Activated T-cell treated with anti-CD3 and anti-CD28 coated beads, Interleukin-2, amount 50 U/mL, for 72 hours (primary cell): ENCODE results near the gene SMCO2. TPM values are rescaled to one million over a fixed set of nuclear protein-coding genes. Genes with fewer than 3 reads are reported as not detected.

Source experiments
- ATAC-seq, 2 donors: fragments of 150-1000 bp; cut with Tn5 transposase; replicated peaks in 1 of 2; 2 replicates each; pipeline ENCODE4 v1.10.0; 2021; ENCODE audit warnings: moderate library complexity in 2 of 2, mild to moderate bottlenecking in 1 of 2
- DNase-seq, 2 donors: peaks; one replicate each; pipeline ENCODE4 v3.0.0; 2021 to 2022; ENCODE audit warnings: mixed read lengths in 1 of 2
- H3K27ac Mint-ChIP-seq: one replicate; pipeline ENCODE4 v1.8.0; 2022; ENCODE audit warnings: mild to moderate bottlenecking, moderate library complexity, mixed read lengths
- H3K27me3 Mint-ChIP-seq: one replicate; pipeline ENCODE4 v1.8.0; 2022; ENCODE audit warnings: low read depth, mixed read lengths
- H3K36me3 Mint-ChIP-seq, 2 donors: one replicate each; pipeline ENCODE4 v1.8.0; 2022; ENCODE audit warnings: mixed read lengths in 2 of 2, mild to moderate bottlenecking in 1 of 2; ENCODE audit not compliant: insufficient read depth in 2 of 2
- H3K4me1 Mint-ChIP-seq: one replicate; pipeline ENCODE4 v1.8.0; 2022; ENCODE audit warnings: low read depth, mixed read lengths
- H3K4me3 Mint-ChIP-seq, 2 donors: one replicate each; pipeline ENCODE4 v1.8.0; 2022; ENCODE audit warnings: mild to moderate bottlenecking in 2 of 2, mixed read lengths in 2 of 2, moderate library complexity in 2 of 2
- H3K9me3 Mint-ChIP-seq, 2 donors: one replicate each; pipeline ENCODE4 v1.8.0; 2022; ENCODE audit warnings: mixed read lengths in 2 of 2
- total RNA-seq, 2 donors: library from RNA; stranded (reverse); gene quantifications; one replicate each; pipeline ENCODE4 v1.2.3, GENCODE V29; 2022

Gene SMCO2
- total RNA-seq, 2 donors from 2014 or later, result 0.55 to 0.72 TPM

DNA sequence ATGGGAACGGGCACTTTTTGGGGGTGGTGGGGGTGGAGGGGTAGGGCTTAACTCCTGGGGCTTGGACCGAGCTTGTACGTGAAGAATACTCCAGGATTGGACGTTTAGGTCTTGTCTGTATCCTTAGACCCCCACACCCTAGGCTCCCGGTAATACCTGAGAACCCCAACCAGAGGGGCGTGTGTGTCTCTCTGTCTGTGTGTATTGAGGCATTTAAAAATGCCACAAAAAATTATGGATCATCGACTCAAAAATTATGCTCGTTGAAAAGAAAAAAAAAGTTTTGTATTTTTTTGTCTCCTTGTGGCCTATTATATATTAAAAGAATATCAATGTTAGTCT lies 77.9 kb downstream of the SMCO2 start:
- Mint-ChIP-seq H3K36me3 (no peaks in the 10 kb centered on the region), H3K27ac (no peak overlapping the region), H3K9me3 (no peaks in the 10 kb centered on the region), H3K4me3 (peak overlapping the region; percentile 93 to 94), H3K27me3 (peaks cover 43% of the 10 kb centered on the region), H3K4me1 (peaks cover 27% of the 10 kb centered on the region)
- peak in 1 of 2 donors; percentile 5 for ATAC-seq
- no peak for DNase-seq

DNA sequence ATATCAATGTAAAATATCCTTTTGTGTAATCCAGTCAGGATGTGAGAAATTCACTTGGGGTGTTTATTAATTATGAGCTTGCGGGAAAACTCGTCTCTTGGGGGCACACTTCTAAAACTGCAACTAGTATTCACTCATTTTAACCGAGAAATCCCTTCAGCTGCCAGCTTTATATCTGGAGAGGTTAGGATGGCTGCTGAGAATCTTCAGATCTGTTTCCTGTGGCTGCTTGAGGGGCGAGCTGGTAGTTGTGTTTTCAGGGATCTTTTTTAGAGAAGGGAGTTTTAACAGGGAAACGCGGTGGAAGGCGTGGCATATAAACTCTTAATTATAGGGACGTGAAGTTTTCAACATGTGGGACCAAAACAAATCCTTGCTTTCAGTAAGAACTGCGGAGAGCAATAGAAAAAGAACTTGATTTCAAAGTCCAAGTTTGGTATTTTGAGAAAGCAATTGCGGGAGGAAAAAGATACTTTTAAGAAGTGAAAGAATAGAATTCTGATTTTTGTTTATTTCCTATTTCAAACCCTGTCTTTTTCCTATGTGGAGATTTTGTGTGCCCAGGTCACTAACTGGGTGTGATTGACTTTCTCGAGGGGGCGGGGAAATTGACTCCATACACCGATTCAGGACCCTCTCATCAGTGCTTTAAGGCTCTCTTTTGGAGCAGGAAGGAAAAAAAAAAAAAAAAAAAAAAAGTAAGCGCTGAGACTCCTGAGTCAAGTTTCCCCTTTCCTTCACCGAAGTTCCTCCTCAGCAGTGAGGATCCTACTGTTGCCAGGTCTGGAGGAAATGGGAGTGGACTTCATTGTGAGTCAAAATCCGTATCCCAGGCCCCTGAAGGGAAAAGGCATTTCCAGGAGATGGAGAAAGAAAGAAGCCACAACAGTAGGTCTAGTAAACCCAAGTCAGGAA lies 78.6 kb downstream of the SMCO2 start:
- H3K4me1 Mint-ChIP-seq, result peaks cover 30% of the 10 kb centered on the region
- no peak overlapping the region for H3K27ac Mint-ChIP-seq
- ATAC-seq (no peak), DNase-seq (no peak)
- no peaks in the 10 kb centered on the region for H3K36me3 Mint-ChIP-seq
- H3K9me3 Mint-ChIP-seq, result no peaks in the 10 kb centered on the region
- H3K4me3 Mint-ChIP-seq, result peak overlapping the region; percentile 93 to 94
- H3K27me3 Mint-ChIP-seq, result peaks cover 36% of the 10 kb centered on the region

DNA sequence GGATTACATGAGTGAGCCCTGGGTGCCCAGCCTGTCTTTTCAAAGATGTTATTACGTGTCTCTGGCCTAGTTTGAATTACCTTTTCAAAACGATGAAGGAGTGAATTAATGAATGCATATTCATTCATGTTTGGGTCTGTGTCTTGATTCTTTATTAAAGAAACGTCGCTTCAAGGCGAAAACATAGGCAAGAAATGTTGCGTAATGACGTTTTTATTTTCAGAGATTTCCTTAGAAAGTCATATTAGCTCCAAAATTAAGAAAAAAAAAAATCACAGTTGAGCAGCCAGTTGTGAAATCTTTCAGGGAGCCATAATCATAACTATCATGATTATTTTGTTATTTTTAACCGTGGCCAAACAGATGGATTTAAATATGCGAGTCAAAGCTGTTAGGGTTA lies 81.0 kb downstream of the SMCO2 start:
- no peaks in the 10 kb centered on the region for H3K36me3 Mint-ChIP-seq
- peaks cover 40% of the 10 kb centered on the region for H3K4me1 Mint-ChIP-seq
- ATAC-seq (no peak), DNase-seq (no peak)
- H3K4me3 Mint-ChIP-seq, result no peak overlapping the region
- peaks cover 21% of the 10 kb centered on the region for H3K27me3 Mint-ChIP-seq
- H3K27ac Mint-ChIP-seq, result no peak overlapping the region
- H3K9me3 Mint-ChIP-seq, result no peaks in the 10 kb centered on the region

DNA sequence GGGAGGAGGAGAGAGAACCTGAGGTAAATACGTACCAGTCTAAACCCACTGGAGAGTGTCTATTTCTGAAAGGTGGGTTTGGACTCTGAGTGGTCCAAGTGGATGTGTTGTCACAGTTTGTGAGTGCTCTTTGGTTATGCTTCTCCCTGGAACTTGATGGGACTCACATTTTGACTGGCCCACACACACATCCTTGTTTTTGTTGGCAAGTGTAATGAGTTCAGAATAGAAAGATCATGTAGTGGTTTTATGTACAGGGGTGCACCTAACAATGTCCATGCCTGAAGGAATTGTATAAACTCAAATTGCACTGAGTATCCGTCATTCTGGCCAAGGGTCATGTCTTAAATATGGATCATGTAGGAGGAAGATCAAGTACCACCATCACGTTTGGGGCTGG lies 82.3 kb downstream of the SMCO2 start:
- Mint-ChIP-seq H3K9me3 (no peaks in the 10 kb centered on the region), H3K27ac (no peak overlapping the region), H3K4me3 (no peak overlapping the region), H3K27me3 (peaks cover 23% of the 10 kb centered on the region), H3K36me3 (no peaks in the 10 kb centered on the region), H3K4me1 (peaks cover 40% of the 10 kb centered on the region)
- ATAC-seq (no peak), DNase-seq (no peak)

DNA sequence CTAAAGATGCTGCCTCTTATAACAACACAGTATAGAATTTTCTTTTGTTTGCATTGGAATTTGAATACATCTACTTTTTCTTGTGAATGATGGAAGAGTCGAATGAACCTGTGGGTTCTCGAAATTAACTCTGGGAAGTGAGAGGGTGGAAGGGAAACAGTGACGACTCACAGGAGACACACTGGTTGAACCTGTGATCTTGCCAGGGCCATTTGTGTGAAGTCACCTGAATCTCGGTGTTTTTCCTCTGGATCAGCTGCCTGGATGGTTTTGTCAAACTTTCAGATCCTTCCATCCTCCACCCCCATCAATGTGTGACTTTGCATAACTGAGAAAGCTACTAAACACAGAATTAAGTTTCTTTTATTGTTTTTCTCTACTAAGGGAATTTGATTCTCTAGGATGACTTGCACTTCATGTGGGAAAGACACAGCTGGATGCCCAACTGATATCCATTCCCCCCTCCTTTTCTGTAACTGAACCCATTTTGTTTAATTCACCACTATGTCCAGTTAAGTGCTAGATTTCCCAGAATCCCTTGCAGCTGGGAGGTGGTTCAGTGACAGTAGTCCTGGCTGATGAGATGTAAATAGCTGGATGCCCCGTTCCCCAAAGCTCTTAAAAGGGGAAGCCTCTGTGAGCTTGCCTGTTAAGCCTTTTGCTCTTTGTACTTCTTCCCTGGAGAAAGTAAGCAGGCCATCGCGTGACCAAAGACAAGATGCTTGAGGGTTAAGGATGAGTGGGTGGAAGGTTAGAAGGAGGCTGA lies 83.8 kb downstream of the SMCO2 start:
- no peak overlapping the region for H3K27ac Mint-ChIP-seq
- no peaks in the 10 kb centered on the region for H3K36me3 Mint-ChIP-seq
- peaks cover 44% of the 10 kb centered on the region for H3K4me1 Mint-ChIP-seq
- peaks cover 15% of the 10 kb centered on the region for H3K27me3 Mint-ChIP-seq
- H3K4me3 Mint-ChIP-seq, result no peak overlapping the region
- ATAC-seq (no peak), DNase-seq (no peak)
- no peaks in the 10 kb centered on the region for H3K9me3 Mint-ChIP-seq

DNA sequence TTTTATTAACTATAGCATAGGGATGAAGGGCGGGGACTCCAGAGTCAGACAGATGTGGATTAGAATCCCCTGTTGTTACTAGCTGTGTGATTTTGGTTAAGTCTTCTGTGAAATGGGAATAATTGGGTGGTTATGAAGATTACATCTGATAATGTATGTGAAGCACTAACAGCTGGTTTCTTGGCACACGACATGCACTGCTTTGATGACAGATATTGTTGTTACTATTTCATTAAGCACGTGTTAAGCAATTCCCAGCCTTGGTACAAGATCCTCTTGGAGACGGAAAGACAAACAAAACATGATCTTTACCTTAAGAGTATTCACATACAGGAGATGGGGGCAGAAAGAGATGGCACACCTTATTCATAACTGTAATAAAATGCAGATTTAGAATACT lies 85.4 kb downstream of the SMCO2 start:
- H3K4me1 Mint-ChIP-seq, result peaks cover 47% of the 10 kb centered on the region
- DNase-seq (no peak), ATAC-seq (no peak)
- no peaks in the 10 kb centered on the region for H3K9me3 Mint-ChIP-seq
- H3K4me3 Mint-ChIP-seq, result no peak overlapping the region
- peaks cover 5% of the 10 kb centered on the region for H3K27me3 Mint-ChIP-seq
- H3K36me3 Mint-ChIP-seq, result no peaks in the 10 kb centered on the region
- no peak overlapping the region for H3K27ac Mint-ChIP-seq

DNA sequence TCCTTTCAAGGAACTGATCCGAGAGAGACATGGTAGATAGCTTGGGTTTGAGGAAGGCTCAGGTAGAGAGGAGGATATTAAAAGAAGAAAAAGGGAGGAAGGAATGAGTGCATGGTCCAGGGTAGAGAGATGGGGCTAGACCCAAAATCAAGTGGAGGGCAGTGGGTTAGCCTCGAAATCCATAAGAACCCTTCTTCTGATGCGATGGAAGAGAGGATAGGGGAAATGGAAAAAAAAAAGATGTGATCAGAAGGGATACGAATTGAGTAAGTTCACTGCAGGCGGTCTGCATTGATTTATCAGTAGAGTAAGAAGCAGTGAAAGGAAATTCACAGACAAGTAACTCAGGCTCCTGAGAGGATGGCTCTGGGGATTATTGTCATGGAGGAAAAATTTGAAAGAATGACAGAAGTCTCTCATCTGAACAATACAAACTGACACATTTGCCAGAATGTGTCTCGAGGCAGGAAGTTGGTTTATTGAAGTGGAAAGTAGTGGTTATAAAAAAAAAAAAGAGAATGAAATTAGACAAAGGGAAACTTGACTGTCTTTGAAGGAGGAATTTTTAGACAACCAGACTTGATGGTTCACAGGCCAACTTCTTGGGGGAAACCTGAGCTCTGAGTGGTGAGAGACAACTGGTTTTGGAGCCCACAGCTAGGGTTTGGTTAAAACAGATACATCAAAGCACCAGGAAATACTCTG lies 87.7 kb downstream of the SMCO2 start:
- H3K27me3 Mint-ChIP-seq, result peaks cover 12% of the 10 kb centered on the region
- peak overlapping the region; percentile 53 for H3K27ac Mint-ChIP-seq
- no peaks in the 10 kb centered on the region for H3K36me3 Mint-ChIP-seq
- peak; percentile 20 to 40 for DNase-seq
- H3K4me1 Mint-ChIP-seq, result peaks cover 52% of the 10 kb centered on the region
- no peaks in the 10 kb centered on the region for H3K9me3 Mint-ChIP-seq
- peak; percentile 82 to 85 for ATAC-seq
- H3K4me3 Mint-ChIP-seq, result peak overlapping the region; percentile 7 to 61

DNA sequence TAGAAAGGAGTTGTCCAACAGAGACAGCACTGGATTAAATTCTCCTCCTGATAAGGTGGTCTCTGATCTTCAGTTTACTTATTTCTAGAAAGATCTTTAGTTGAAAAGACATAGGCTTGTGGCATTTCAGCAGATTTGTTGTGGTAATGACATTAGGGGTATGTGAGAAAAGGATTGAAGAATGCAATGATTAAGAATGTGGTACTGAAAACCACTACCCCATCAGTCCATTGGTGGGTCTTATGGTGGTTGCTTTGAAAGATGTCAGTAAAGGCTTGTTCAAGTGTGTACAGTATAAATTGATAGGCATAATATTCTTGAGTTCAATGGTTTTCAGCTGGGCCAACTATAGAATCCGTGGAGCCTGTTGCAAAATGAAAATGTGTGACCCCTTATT lies 88.2 kb downstream of the SMCO2 start:
- peaks cover 12% of the 10 kb centered on the region for H3K27me3 Mint-ChIP-seq
- H3K9me3 Mint-ChIP-seq, result no peaks in the 10 kb centered on the region
- H3K4me1 Mint-ChIP-seq, result peaks cover 52% of the 10 kb centered on the region
- H3K36me3 Mint-ChIP-seq, result no peaks in the 10 kb centered on the region
- peak; percentile 62 to 71 for ATAC-seq
- DNase-seq, result no peak
- H3K27ac Mint-ChIP-seq, result no peak overlapping the region
- H3K4me3 Mint-ChIP-seq, result peak overlapping the region in 1 of 2 donors; percentile 61

DNA sequence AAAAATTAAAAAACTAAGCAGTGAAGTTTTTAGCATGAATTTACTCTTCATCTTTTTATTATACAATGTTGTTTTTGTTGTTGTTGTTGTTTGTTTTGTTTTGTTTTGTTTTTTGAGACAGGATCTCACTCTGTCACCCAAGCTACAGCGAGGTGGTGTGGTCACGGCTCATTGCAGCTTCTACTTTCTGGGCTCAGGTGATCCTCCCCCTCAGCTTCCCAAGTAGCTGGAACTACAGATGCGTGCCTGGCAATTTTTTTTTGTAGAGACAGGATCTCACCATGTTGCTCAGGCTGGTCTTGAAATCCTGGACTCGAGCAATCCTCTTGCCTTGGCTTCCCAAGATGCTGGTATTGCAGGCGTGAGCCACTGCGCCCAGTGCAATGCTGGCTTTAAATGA lies 88.8 kb downstream of the SMCO2 start:
- H3K27ac Mint-ChIP-seq, result no peak overlapping the region
- peaks cover 12% of the 10 kb centered on the region for H3K27me3 Mint-ChIP-seq
- ATAC-seq (no peak), DNase-seq (no peak)
- H3K9me3 Mint-ChIP-seq, result no peaks in the 10 kb centered on the region
- peaks cover 46% of the 10 kb centered on the region for H3K4me1 Mint-ChIP-seq
- no peak overlapping the region for H3K4me3 Mint-ChIP-seq
- no peaks in the 10 kb centered on the region for H3K36me3 Mint-ChIP-seq

DNA sequence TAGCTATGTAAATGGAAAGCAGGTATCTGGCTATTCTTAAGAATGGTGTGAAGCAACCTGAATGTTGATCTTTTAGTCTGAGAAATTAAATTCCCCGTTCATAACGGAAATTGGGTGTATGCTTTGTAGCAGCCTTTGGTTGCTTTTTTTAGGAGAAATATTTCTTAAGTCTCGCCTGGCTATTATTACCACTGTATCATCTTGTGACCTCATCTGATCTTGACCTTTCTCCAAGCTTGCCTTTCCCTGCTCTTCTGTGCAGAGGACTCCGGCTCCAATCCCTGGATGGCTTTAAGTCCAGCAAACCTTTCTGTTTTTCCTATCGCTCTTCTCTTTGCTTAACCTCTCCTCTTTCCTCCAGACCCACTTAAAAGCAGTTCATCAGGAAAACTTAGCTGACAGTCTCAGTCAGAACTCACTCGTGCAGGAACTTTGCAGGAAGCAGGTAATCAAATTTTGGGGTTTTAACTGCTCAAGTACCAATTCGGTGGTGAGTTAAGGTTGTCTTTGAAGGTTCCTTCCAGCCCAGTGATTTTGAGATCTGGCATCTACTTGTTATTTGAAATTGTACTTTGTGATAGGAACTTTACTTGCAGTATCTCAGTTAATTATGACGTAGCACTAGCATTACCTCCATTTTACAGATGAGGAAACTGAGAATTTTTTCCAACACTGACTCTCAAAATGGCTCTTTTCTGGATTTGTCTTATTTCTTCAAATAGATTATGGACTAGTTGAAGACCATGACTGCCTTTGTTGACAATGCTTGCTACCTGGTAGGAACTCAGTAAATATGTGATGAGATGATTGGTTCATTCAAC lies 91.5 kb downstream of the SMCO2 start:
- DNase-seq (no peak), ATAC-seq (no peak)
- Mint-ChIP-seq H3K27me3 (peaks cover 6% of the 10 kb centered on the region), H3K4me1 (peaks cover 41% of the 10 kb centered on the region), H3K9me3 (no peaks in the 10 kb centered on the region), H3K36me3 (no peaks in the 10 kb centered on the region), H3K4me3 (no peak overlapping the region), H3K27ac (no peak overlapping the region)

DNA sequence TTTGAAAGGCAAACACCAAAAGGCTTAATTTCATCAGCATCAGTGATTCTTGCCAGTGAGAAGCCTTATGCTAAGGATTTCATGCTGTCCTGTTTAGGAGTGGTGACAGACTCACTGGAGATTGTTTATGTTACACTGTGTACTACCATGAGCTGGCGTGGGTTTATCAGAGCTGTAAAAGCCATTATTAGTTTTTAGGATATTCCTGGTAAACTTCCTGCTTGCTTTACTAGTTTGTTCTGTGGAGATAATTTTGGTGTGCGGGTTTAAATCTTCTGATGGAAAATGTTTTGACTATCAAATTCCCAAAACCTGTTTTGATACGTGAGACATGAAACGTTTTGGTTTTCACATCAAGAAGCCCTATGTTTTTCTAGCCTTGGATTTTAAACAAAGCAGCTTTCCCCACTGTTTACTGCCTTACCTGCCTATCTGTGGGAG lies 92.7 kb downstream of the SMCO2 start:
- no peak for ATAC-seq
- Mint-ChIP-seq H3K4me3 (no peak overlapping the region), H3K27me3 (peaks cover 6% of the 10 kb centered on the region), H3K9me3 (no peaks in the 10 kb centered on the region), H3K27ac (no peak overlapping the region), H3K4me1 (peaks cover 31% of the 10 kb centered on the region), H3K36me3 (peaks cover 0 to under 1% of the 10 kb centered on the region in 2 donors)
- no peak for DNase-seq

DNA sequence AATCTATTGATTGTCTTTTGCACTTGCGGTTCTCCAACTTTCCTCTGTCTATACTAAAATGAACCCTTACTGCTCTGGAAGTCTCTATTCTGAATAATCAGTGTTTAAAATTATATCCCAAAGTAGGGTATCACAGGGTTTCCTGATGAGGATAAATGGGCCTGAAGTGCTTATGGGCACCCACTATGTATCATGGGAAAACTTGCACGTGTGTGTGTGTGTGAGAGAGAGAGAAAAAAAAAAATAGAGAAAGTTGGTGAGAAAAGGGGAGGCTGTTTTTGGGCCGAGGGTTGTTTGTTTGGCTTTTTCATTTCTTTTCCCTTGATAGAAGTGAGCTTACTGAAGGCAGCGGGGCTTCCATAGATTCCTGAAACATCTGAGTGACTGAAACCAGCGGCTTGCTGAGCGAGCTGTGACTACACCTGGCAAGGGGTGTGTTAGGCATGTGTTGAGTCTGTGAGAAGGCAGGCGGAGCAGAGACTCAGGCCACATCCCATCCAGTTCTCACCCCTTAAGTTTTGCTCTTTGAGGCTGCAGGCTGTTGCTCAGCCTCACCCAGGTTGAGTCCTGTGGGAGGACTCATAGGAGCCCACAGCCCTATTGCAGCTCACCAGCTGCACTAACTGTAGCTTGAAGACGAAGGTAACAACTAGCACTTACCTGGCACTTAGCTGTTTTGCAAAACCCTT lies 94.6 kb downstream of the SMCO2 start:
- no peak overlapping the region for H3K4me3 Mint-ChIP-seq
- peaks cover 13% of the 10 kb centered on the region for H3K4me1 Mint-ChIP-seq
- H3K9me3 Mint-ChIP-seq, result peaks cover 0 to 3% of the 10 kb centered on the region in 2 donors
- H3K27ac Mint-ChIP-seq, result no peak overlapping the region
- ATAC-seq, result no peak
- peaks cover 6% of the 10 kb centered on the region for H3K27me3 Mint-ChIP-seq
- peaks cover 0 to 2% of the 10 kb centered on the region in 2 donors for H3K36me3 Mint-ChIP-seq
- no peak for DNase-seq
